H1 (cell line): ENCODE measurements around the gene ZSCAN1. TPM values are rescaled to one million over a fixed set of nuclear protein-coding genes. Genes with fewer than 3 reads are reported as not detected.

Experiments
- CTCF ChIA-PET: fragments of 300-600 bp; sonication (Branson Sonifier 250); formaldehyde crosslinking; loops from one replicate; lab custom pipeline; 2021; ENCODE audit not compliant: partially characterized antibody; lab: Charles Lee
- POLR2A ChIA-PET: fragments of 300-600 bp; sonication (Branson Sonifier 250); formaldehyde crosslinking; loops from one replicate; lab custom pipeline; 2021; ENCODE audit warnings: inconsistent platforms; ENCODE audit not compliant: partially characterized antibody; lab: Charles Lee
- DNase-seq, 2 experiments: peaks; one replicate each; pipeline versions ENCODE4 v3.0.0 to v3.0.0-alpha.2; 2010 to 2022; ENCODE audit warnings: low spot score in 2 of 2, low read depth in 1 of 2, mixed read lengths in 1 of 2
- FAIRE-seq: peaks from 2 replicates; lab custom pipeline; 2011; peaks lifted over from hg19 to GRCh38; lab: Jason Lieb, UNC
- H2AFZ ChIP-seq: 2 replicates; pipeline ENCODE4 v1.8.1; 2012; ENCODE audit warnings: low read length, inconsistent platforms
- H2AK5ac ChIP-seq: 2 replicates; pipeline ENCODE4 v1.6.1; 2013; ENCODE audit warnings: low read depth, low read length
- H2BK120ac ChIP-seq: replicated peaks from 2 replicates; pipeline ENCODE3; 2013; ENCODE audit warnings: low read depth, low read length, inconsistent platforms
- H2BK12ac ChIP-seq: 2 replicates; pipeline ENCODE4 v1.6.1; 2013; ENCODE audit warnings: low read depth, low read length
- H2BK15ac ChIP-seq: 2 replicates; pipeline ENCODE4 v1.6.1; 2013; ENCODE audit warnings: low read length
- H2BK20ac ChIP-seq: 2 replicates; pipeline ENCODE4 v1.6.1; 2013; ENCODE audit warnings: low read length
- H2BK5ac ChIP-seq: 2 replicates; pipeline ENCODE4 v1.6.1; 2013; ENCODE audit warnings: low read depth, low read length
- H3K14ac ChIP-seq: 2 replicates; pipeline ENCODE4 v1.6.1; 2013; ENCODE audit warnings: inconsistent platforms; ENCODE audit not compliant: insufficient read length
- H3K18ac ChIP-seq: 2 replicates; pipeline ENCODE4 v1.6.1; 2013; ENCODE audit warnings: low read length; ENCODE audit errors: extremely low read depth
- H3K23ac ChIP-seq: 2 replicates; pipeline ENCODE4 v1.6.1; 2013; ENCODE audit warnings: inconsistent platforms; ENCODE audit not compliant: insufficient read length
- H3K23me2 ChIP-seq: 2 replicates; pipeline ENCODE4 v1.6.1; 2013; ENCODE audit warnings: low read depth, low read length
- H3K27ac ChIP-seq: 2 replicates; pipeline ENCODE4 v1.6.1; 2011; ENCODE audit warnings: low read depth, low read length, inconsistent platforms
- H3K27me3 ChIP-seq, 4 experiments: replicated peaks in 1 of 4; 1 replicate in 1 of 4; 2 replicates in 3 of 4; pipeline versions ENCODE4 v1.6.1 to v1.8.1; 2011 to 2013; ENCODE audit warnings: low read length in 3 of 4, mild to moderate bottlenecking in 3 of 4, inconsistent platforms in 2 of 4, mixed read lengths in 2 of 4, moderate library complexity in 1 of 4; ENCODE audit not compliant: control insufficient read depth in 3 of 4, insufficient read depth in 3 of 4; ENCODE audit errors: extremely low read depth in 1 of 4
- H3K36me3 ChIP-seq, 4 experiments: 2 replicates each; pipeline versions ENCODE4 v1.6.1 to v1.8.1; 2011 to 2013; ENCODE audit warnings: mild to moderate bottlenecking in 4 of 4, low read length in 3 of 4, moderate library complexity in 2 of 4, control low read depth in 1 of 4, inconsistent platforms in 1 of 4; ENCODE audit not compliant: insufficient read depth in 4 of 4, control insufficient read depth in 2 of 4
- H3K4ac ChIP-seq: replicated peaks from 2 replicates; pipeline ENCODE3; 2013; ENCODE audit warnings: low read length, low read depth, mixed read lengths, inconsistent platforms; ENCODE audit not compliant: insufficient read length
- H3K4me1 ChIP-seq, 4 experiments: replicated peaks in 1 of 4; 1 replicate in 1 of 4; 2 replicates in 3 of 4; pipeline versions ENCODE4 v1.6.1 to v1.8.1; 2011 to 2013; ENCODE audit warnings: low read length in 3 of 4, inconsistent platforms in 2 of 4, mixed read lengths in 1 of 4; ENCODE audit not compliant: insufficient read depth in 4 of 4, control insufficient read depth in 3 of 4
- H3K4me2 ChIP-seq, 2 experiments: 2 replicates each; pipeline versions ENCODE4 v1.6.1 to v1.8.1; 2011 to 2013; ENCODE audit warnings: low read depth in 2 of 2, low read length in 2 of 2, control low read depth in 1 of 2, inconsistent platforms in 1 of 2, mild to moderate bottlenecking in 1 of 2; ENCODE audit not compliant: insufficient read depth in 1 of 2
- H3K4me3 ChIP-seq, 4 experiments: fragments of 200-600, 300-600 bp in 1 of 4; sonication (generic), shearing (Covaris generic), sonication (Bioruptor Twin) in 1 of 4; 2 replicates each; pipeline versions ENCODE4 v1.5.1 to v1.8.1; 2011 to 2016; ENCODE audit warnings: low read length in 4 of 4, low read depth in 3 of 4, control low read depth in 2 of 4, inconsistent platforms in 2 of 4, mild to moderate bottlenecking in 2 of 4, mixed read lengths in 1 of 4, moderate library complexity in 1 of 4; ENCODE audit not compliant: insufficient read depth in 2 of 4; ENCODE audit errors: extremely low read depth in 1 of 4
- H3K56ac ChIP-seq: replicated peaks from 2 replicates; pipeline ENCODE3; 2013; ENCODE audit warnings: low read depth, mild to moderate bottlenecking, mixed read lengths, low read length, inconsistent platforms; ENCODE audit not compliant: insufficient read length
- H3K79me1 ChIP-seq: 2 replicates; pipeline ENCODE4 v1.6.1; 2013; ENCODE audit warnings: low read depth, low read length, control low read depth
- H3K79me2 ChIP-seq, 2 experiments: 2 replicates each; pipeline versions ENCODE4 v1.6.1 to v1.8.1; 2012 to 2013; ENCODE audit warnings: low read length in 2 of 2, mild to moderate bottlenecking in 2 of 2, inconsistent platforms in 1 of 2; ENCODE audit not compliant: insufficient read depth in 2 of 2, control insufficient read depth in 1 of 2
- H3K9ac ChIP-seq, 4 experiments: replicated peaks in 1 of 4; 1 replicate in 1 of 4; 2 replicates in 3 of 4; pipeline versions ENCODE4 v1.6.1 to v1.8.1; 2011 to 2013; ENCODE audit warnings: low read depth in 3 of 4, low read length in 3 of 4, control low read depth in 2 of 4, mild to moderate bottlenecking in 2 of 4, moderate library complexity in 2 of 4, inconsistent platforms in 1 of 4; ENCODE audit errors: extremely low read depth in 1 of 4
- H3K9me3 ChIP-seq, 2 experiments: 2 replicates each; pipeline versions ENCODE4 v1.6.1 to v1.8.1; 2012 to 2013; ENCODE audit warnings: mild to moderate bottlenecking in 2 of 2, moderate library complexity in 2 of 2, control low read depth in 1 of 2, inconsistent platforms in 1 of 2, low read depth in 1 of 2, low read length in 1 of 2, mixed read lengths in 1 of 2; ENCODE audit not compliant: insufficient read depth in 2 of 2
- H4K20me1 ChIP-seq, 2 experiments: replicated peaks in 1 of 2; 2 replicates each; pipeline versions ENCODE3 to v1.8.1; 2011 to 2013; ENCODE audit warnings: inconsistent platforms in 2 of 2, low read length in 2 of 2, mild to moderate bottlenecking in 1 of 2; ENCODE audit not compliant: insufficient read depth in 2 of 2, control insufficient read depth in 1 of 2
- H4K5ac ChIP-seq: 2 replicates; pipeline ENCODE4 v1.6.1; 2013; ENCODE audit warnings: low read length, low read depth, mixed read lengths, inconsistent platforms; ENCODE audit not compliant: insufficient read length
- H4K8ac ChIP-seq: 2 replicates; pipeline ENCODE4 v1.8.0; 2013; ENCODE audit warnings: mild to moderate bottlenecking, moderate library complexity, low read length, inconsistent platforms; ENCODE audit not compliant: insufficient read depth; ENCODE audit errors: extremely low read depth
- H4K91ac ChIP-seq: replicated peaks from 2 replicates; pipeline ENCODE3; 2013; ENCODE audit warnings: low read length, mixed read lengths, inconsistent platforms; ENCODE audit not compliant: insufficient read length
- CREB1 ChIP-seq: IDR thresholded peaks from 2 replicates; pipeline ENCODE4 v1.6.1; 2012; ENCODE audit warnings: inconsistent platforms
- EGR1 ChIP-seq: IDR thresholded peaks from 2 replicates; pipeline ENCODE4 v1.6.1; 2011; ENCODE audit warnings: low read depth, low read length, borderline replicate concordance
- KDM4A ChIP-seq: IDR thresholded peaks from one replicate; pipeline ENCODE4 v1.7.1; 2012; ENCODE audit warnings: low read depth, mild to moderate bottlenecking, moderate library complexity, low read length, inconsistent platforms; ENCODE audit not compliant: severe bottlenecking
- POU5F1 ChIP-seq: IDR thresholded peaks from 2 replicates; pipeline ENCODE4 v1.6.1; 2011; ENCODE audit warnings: low read depth, mild to moderate bottlenecking, low read length, moderate library complexity
- SRF ChIP-seq: IDR thresholded peaks from 2 replicates; pipeline ENCODE4 v1.6.1; 2011; ENCODE audit warnings: mild to moderate bottlenecking, low read depth, low read length, moderate library complexity
- TBP ChIP-seq: IDR thresholded peaks from 2 replicates; pipeline ENCODE4 v1.6.1; 2011; ENCODE audit warnings: low read depth, low read length, improper control_type of control experiment
- YY1 ChIP-seq: IDR thresholded peaks from 2 replicates; pipeline ENCODE4 v1.6.1; 2011; ENCODE audit warnings: low read depth, mild to moderate bottlenecking, low read length
- WGBS, 2 experiments: shearing (Covaris generic) in 1 of 2; methylation state at CpG; one replicate each; pipeline versions ENCODE4 v1.1.6 to v1.1.7; 2013 to 2015; ENCODE audit warnings: low lambda C conversion rate in 2 of 2, mixed read lengths in 2 of 2, inconsistent platforms in 1 of 2, low coverage in 1 of 2, missing lambda C conversion rate in 1 of 2; ENCODE audit not compliant: insufficient replicate concordance in 2 of 2, insufficient coverage in 1 of 2, insufficient read length in 1 of 2; ENCODE audit errors: extremely low coverage in 1 of 2, missing lambda C conversion rate in 1 of 2; 5-methylcytosine and 5-hydroxymethylcytosine counted together
- polyA plus RNA-seq, 7 experiments: library from polyadenylated mRNA; depleted of rRNA in 3 of 7; stranded (reverse) in 5 of 7; unstranded in 2 of 7; fragments of >200 nt in 5 of 7; fragments of 200-250 nt in 2 of 7; gene quantifications; 1 replicate in 5 of 7; 2 replicates in 1 of 7; 4 replicates in 1 of 7; pipeline versions ENCODE4 v1.2.1 to v1.2.3, GENCODE V29; 2011 to 2013; ENCODE audit warnings: missing spikeins in 2 of 7, mixed read lengths in 2 of 7
- total RNA-seq: library from RNA; stranded (reverse); fragmentation: NEBNext Ultra II Directional; extraction: Animal tissue kit (Norgen Biotek cat#: 25700); gene quantifications from 2 replicates; pipeline ENCODE4 v1.2.1, GENCODE V29; 2021
- TF ChIP-seq, protein P1 (sequence below): IDR thresholded peaks from 2 replicates; pipeline ENCODE4 v1.6.1; 2012; ENCODE audit warnings: inconsistent platforms

ZSCAN1 gene
- total and polyA plus RNA-seq, 2 of the 8 experiments (the other 6 are each of a cell fraction or from before 2014, with no cell fraction given): 1.2 to 4.3 TPM

DNA sequence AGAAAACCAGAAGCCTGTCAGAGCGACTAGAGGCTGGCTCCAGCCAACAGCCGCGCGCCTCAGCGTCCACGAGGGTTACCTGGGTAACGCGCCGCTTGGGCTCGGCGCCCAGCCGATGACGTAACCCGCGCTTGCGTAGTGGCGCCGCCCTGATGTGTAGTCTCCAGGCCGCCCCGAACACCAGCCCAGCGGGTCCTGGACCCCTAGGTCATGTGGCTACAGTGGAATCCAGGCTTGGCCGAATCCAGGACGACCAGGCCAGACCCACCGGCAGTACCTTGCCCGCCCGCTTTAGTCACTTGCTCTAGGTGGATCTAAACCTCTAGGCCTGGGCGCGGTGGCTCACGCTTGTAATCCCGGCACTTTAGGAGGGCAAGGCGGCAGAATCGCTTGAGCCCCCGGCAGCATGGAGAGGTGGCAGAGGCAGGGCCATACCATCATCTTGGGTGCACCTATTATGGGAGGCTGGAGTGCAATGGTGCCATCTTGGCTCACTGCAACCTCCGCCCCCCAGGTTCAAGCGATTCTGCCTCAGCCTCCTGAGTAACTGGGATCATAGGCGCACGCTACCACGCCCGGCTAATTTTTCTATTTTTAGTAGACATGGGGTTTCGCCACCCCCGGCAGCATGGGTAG is 24.0 kb upstream of the ZSCAN1 start:
- FAIRE-seq: no peak
- Histone ChIP-seq H2BK120ac (no peak overlapping the region), H3K27me3 (no peaks in the 10 kb centered on the region), H3K14ac (no peak overlapping the region), H3K4me3 (peak overlapping the region in 1 of 4 experiments; percentile 12; a peak in 1 of 8 replicates), H3K27ac (no peak overlapping the region), H3K36me3 (peaks cover 7 to 43% (median 16%) of the 10 kb centered on the region in 4 experiments), H4K8ac (peak overlapping the region; percentile 97), H3K23me2 (no peaks in the 10 kb centered on the region; the same call in 1 of the 2 replicates), H3K23ac (no peak overlapping the region), H2BK12ac (no peak overlapping the region), H3K4me1 (peaks cover 0 to 3% (median 0%) of the 10 kb centered on the region in 4 experiments; a peak in 1 of 7 replicates), H3K4me2 (peak overlapping the region in 1 of 2 experiments; percentile 31; a peak in 2 of 4 replicates), H3K9me3 (peaks cover 32 to 50% of the 10 kb centered on the region in 2 experiments; a peak in 3 of 4 replicates), H4K5ac (peak overlapping the region; percentile 18), H3K18ac (peak overlapping the region; percentile 32; the same call in 1 of the 2 replicates), H4K20me1 (peaks cover 0 to 2% of the 10 kb centered on the region in 2 experiments), H3K56ac (peak overlapping the region; percentile 59), H2BK15ac (no peak overlapping the region), H2BK20ac (no peak overlapping the region), H3K9ac (peak overlapping the region in 1 of 4 experiments; percentile 33; a peak in 1 of 7 replicates), H2AFZ (no peak overlapping the region), H3K79me2 (no peaks in the 10 kb centered on the region), H3K79me1 (no peaks in the 10 kb centered on the region), H3K4ac (no peak overlapping the region), H4K91ac (no peak overlapping the region), H2AK5ac (no peak overlapping the region), H2BK5ac (0 out of 2 replicates have a peak overlapping the region, but pooled peaks have one; percentile 60)
- WGBS, 2 experiments: 91% methylated on average over 39 of the region's 41 CpGs; no CpG with 5 or more reads in 1 of the 2 experiments
- POLR2A ChIA-PET: interaction anchor here (1.2 to 1.4 kb wide), 4 partner anchors 7 to 49 kb away, joined by 3 to 6 read pairs (median 4); partner anchors contain the start of genes ZNF135 and ZNF606
- peak in 1 of 2 experiments; percentile 69 for DNase-seq
- TF ChIP-seq CREB1 (no peak), YY1 (no peak), TBP (no peak), EGR1 (no peak), KDM4A (no peak), POU5F1 (no peak), SRF (no peak)
- TF ChIP-seq, protein P1, sequence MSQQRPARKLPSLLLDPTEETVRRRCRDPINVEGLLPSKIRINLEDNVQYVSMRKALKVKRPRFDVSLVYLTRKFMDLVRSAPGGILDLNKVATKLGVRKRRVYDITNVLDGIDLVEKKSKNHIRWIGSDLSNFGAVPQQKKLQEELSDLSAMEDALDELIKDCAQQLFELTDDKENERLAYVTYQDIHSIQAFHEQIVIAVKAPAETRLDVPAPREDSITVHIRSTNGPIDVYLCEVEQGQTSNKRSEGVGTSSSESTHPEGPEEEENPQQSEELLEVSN: no peak
- CTCF ChIA-PET: interaction anchor here (1.3 kb wide), 1 partner anchor 12 kb away, joined by 3 read pairs; no protein-coding TSS in a partner anchor
